GM12878 (cell line): ENCODE data around the gene PCSK6. TPM values are rescaled to one million over a fixed set of nuclear protein-coding genes. Genes with fewer than 3 reads are reported as not detected.

Experiments
- ATAC-seq: fragments of 200-7000 bp; cut with Tn5 transposase; 3 replicates; pipeline ENCODE4 v1.9.1; 2020; ENCODE audit warnings: mild to moderate bottlenecking, moderate library complexity
- BruUV-seq: library from RNA; stranded (reverse); fragments of 400-500 nt; replicated peaks from 2 replicates; lab custom pipeline; 2021; lab: Mats Ljungman, UMichigan
- CTCF ChIA-PET: fragments of 300-600 bp; sonication (Branson Sonifier 250); formaldehyde crosslinking; extraction: SDS; loops from one replicate; lab custom pipeline; 2021; ENCODE audit warnings: inconsistent platforms; lab: Yijun Ruan, JAX
- POLR2A ChIA-PET: fragments of 350-600 bp; formaldehyde crosslinking; extraction: SDS; loops from one replicate; lab custom pipeline; 2021; ENCODE audit warnings: inconsistent platforms; lab: Charles Lee
- RAD21 ChIA-PET: fragments of 300-600 bp; sonication (Branson Sonifier 250); formaldehyde crosslinking; loops from one replicate; lab custom pipeline; 2023; ENCODE audit warnings: antibody characterized with exemption; ENCODE audit not compliant: unreplicated experiment; lab: Charles Lee
- SMC1A ChIA-PET: fragments of 300-600 bp; sonication (Branson Sonifier 250); formaldehyde crosslinking; loops from one replicate; lab custom pipeline; 2023; ENCODE audit not compliant: unreplicated experiment, uncharacterized antibody; lab: Charles Lee
- DNase-seq: peaks from one replicate; pipeline ENCODE4 v3.0.0-alpha.2; 2011; ENCODE audit warnings: low read depth, low spot score
- FAIRE-seq: peaks from 3 replicates; lab custom pipeline; 2011; peaks lifted over from hg19 to GRCh38; lab: Jason Lieb, UNC
- H2AFZ ChIP-seq: 2 replicates; pipeline ENCODE4 v1.6.0; 2011; ENCODE audit warnings: low read depth, low read length, control low read depth; ENCODE audit not compliant: control insufficient read depth
- H3K27ac ChIP-seq: 2 replicates; pipeline ENCODE4 v1.5.1; 2011; ENCODE audit warnings: control low read depth; ENCODE audit not compliant: control insufficient read depth, insufficient read depth
- H3K27me3 ChIP-seq, 2 experiments: replicated peaks in 1 of 2; 2 replicates each; pipeline versions ENCODE4 v1.6.0 to v1.6.1; 2011; ENCODE audit warnings: low read length in 1 of 2; ENCODE audit not compliant: control insufficient read depth in 2 of 2, insufficient read depth in 2 of 2
- H3K36me3 ChIP-seq, 2 experiments: 2 replicates each; pipeline ENCODE4 v1.5.1; 2011; ENCODE audit warnings: low read length in 1 of 2; ENCODE audit not compliant: control insufficient read depth in 2 of 2, insufficient read depth in 2 of 2
- H3K4me1 ChIP-seq: 2 replicates; pipeline ENCODE4 v1.6.1; 2011; ENCODE audit warnings: mild to moderate bottlenecking, low read length, moderate library complexity, mixed read lengths; ENCODE audit not compliant: control insufficient read depth, insufficient read depth
- H3K4me2 ChIP-seq: 2 replicates; pipeline ENCODE4 v1.6.0; 2011; ENCODE audit warnings: control low read depth; ENCODE audit not compliant: control insufficient read depth, insufficient read depth
- H3K4me3 ChIP-seq: fragments of 200-600 bp; sonication (generic); 2 replicates; pipeline ENCODE4 v1.5.1; 2016
- H3K79me2 ChIP-seq: 2 replicates; pipeline ENCODE4 v1.6.0; 2011; ENCODE audit warnings: low read length; ENCODE audit not compliant: control insufficient read depth, insufficient read depth
- H3K9ac ChIP-seq: 2 replicates; pipeline ENCODE4 v1.8.0; 2011; ENCODE audit warnings: low read length, control low read depth, mixed read lengths; ENCODE audit not compliant: control insufficient read depth, insufficient read depth
- H3K9me3 ChIP-seq: replicated peaks from 3 replicates; pipeline ENCODE4 v1.5.1; 2011; ENCODE audit warnings: mild to moderate bottlenecking, low read length; ENCODE audit not compliant: control insufficient read depth, insufficient read depth
- H4K20me1 ChIP-seq: 2 replicates; pipeline ENCODE4 v1.6.0; 2011; ENCODE audit not compliant: control insufficient read depth, insufficient read depth
- HDAC6 ChIP-seq: fragments of 200-600 bp; sonication (generic); IDR thresholded peaks from one replicate; pipeline ENCODE4 v1.8.0; 2017; ENCODE audit warnings: antibody characterized with exemption; ENCODE audit not compliant: unreplicated experiment
- JUNB ChIP-seq: IDR thresholded peaks from 2 replicates; pipeline ENCODE4 v1.6.1; 2016; ENCODE audit warnings: antibody characterized with exemption, mild to moderate bottlenecking
- NBN ChIP-seq: fragments of 450-650 bp; IDR thresholded peaks from 2 replicates; pipeline ENCODE4 v1.6.1; 2016
- NFXL1 ChIP-seq: fragments of 450-650 bp; IDR thresholded peaks from 2 replicates; pipeline ENCODE4 v1.6.1; 2017; ENCODE audit warnings: antibody characterized with exemption, mild to moderate bottlenecking, borderline replicate concordance
- RELA ChIP-seq: fragments of 450-650 bp; IDR thresholded peaks from 2 replicates; pipeline ENCODE4 v1.8.0; 2014; ENCODE audit warnings: borderline replicate concordance; ENCODE audit not compliant: partially characterized antibody
- SMARCA5 ChIP-seq: fragments of 450-650 bp; IDR thresholded peaks from 2 replicates; pipeline ENCODE4 v1.6.1; 2017; ENCODE audit warnings: mild to moderate bottlenecking
- SMC3 ChIP-seq: IDR thresholded peaks from 2 replicates; pipeline ENCODE4 v1.6.1; 2011; ENCODE audit warnings: low read length, improper control_type of control experiment, borderline replicate concordance
- TCF3 ChIP-seq: IDR thresholded peaks from 2 replicates; pipeline ENCODE4 v1.6.1; 2012; ENCODE audit warnings: low read depth, mild to moderate bottlenecking, low read length, borderline replicate concordance; ENCODE audit not compliant: insufficient read depth
- WRNIP1 ChIP-seq: IDR thresholded peaks from 2 replicates; pipeline ENCODE4 v1.6.1; 2011; ENCODE audit warnings: low read depth, low read length, improper control_type of control experiment, borderline replicate concordance
- WGBS: methylation state at CpG from one replicate; pipeline ENCODE4 v1.1.6; 2016; ENCODE audit warnings: low lambda C conversion rate; ENCODE audit not compliant: insufficient replicate concordance, insufficient coverage; ENCODE audit errors: missing lambda C conversion rate; 5-methylcytosine and 5-hydroxymethylcytosine counted together
- in situ Hi-C: fragments of 300-500 bp; cut with MboI; formaldehyde crosslinking; loops from 9 replicates; pipeline ENCODE4 v1.14.3; 2018; ENCODE audit warnings: mixed read lengths
- intact Hi-C: fragments of 100-400 bp; cut with micrococcal nuclease; formaldehyde crosslinking; loops from one replicate; pipeline ENCODE4 v1.14.2; 2022; ENCODE audit not compliant: unreplicated experiment
- polyA plus RNA-seq, 11 experiments: library from polyadenylated mRNA; depleted of rRNA in 4 of 11; unstranded in 6 of 11; stranded (reverse) in 5 of 11; fragments of >200 nt; fragmentation: Nextera tagmentation in 4 of 11; fragmentation: Illumina TruSeq in 1 of 11; extraction: Ambion mirVana in 4 of 11; extraction: Trizol in 1 of 11; gene quantifications; 1 replicate in 1 of 11; 2 replicates in 10 of 11; pipeline versions ENCODE4 v1.2.1 to v1.2.3, GENCODE V29; 2011 to 2016; ENCODE audit warnings: inconsistent platforms in 2 of 11, missing spikeins in 2 of 11, low read depth in 1 of 11
- total RNA-seq, 4 experiments: library from RNA; depleted of rRNA in 3 of 4; stranded (reverse); fragments of >200 nt in 3 of 4; fragmentation: Illumina TruSeq in 1 of 4; extraction: Trizol in 1 of 4; gene quantifications; 2 replicates each; pipeline versions ENCODE4 v1.2.1 to v1.2.3, GENCODE V29; 2013 to 2021
- TF ChIP-seq, protein P1 (sequence below): IDR thresholded peaks from 2 replicates; pipeline ENCODE4 v1.6.1; 2011; ENCODE audit warnings: borderline replicate concordance, low read depth, mild to moderate bottlenecking, moderate library complexity, mixed read lengths, low read length; ENCODE audit not compliant: insufficient read depth; ENCODE audit errors: extremely low read length
- TF ChIP-seq, protein P2 (sequence below): fragments of 450-650 bp; formaldehyde crosslinking; IDR thresholded peaks from 2 replicates; pipeline ENCODE4 v1.4.0; 2022; ENCODE audit warnings: mild to moderate bottlenecking, moderate library complexity
- TF ChIP-seq, protein P3 (sequence below): fragments of 450-650 bp; formaldehyde crosslinking; IDR thresholded peaks from 2 replicates; pipeline ENCODE4 v1.4.0; 2020; ENCODE audit warnings: mild to moderate bottlenecking, moderate library complexity
- TF ChIP-seq, protein P4 (sequence below): IDR thresholded peaks from 2 replicates; pipeline ENCODE4 v1.6.1; 2012; ENCODE audit warnings: mild to moderate bottlenecking, low read depth, low read length

PCSK6 gene
- total and polyA plus RNA-seq, 10 of the 15 experiments (the other 5 are each of a cell fraction or from before 2014, with no cell fraction given) = 0.19 to 0.67 (median 0.25) TPM; not detected in 4

DNA sequence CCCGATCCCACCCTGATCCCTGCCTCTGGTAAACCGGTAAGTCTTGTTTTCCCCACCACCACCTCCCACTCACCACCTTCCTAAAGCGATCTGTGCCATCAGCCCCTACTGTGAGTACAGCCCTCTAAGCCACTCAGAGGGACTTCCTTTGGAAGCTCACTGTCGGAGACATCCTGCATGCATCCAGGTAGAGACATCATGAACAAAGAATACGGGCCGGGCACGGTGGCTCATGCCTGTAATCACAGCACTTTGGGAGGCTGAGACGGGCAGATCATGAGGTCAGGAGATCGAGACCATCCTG, 13.7 kb upstream of the PCSK6 start:
- no TSS peak for BruUV-seq
- H3K27me3 ChIP-seq = no peaks in the 10 kb centered on the region; a peak in 2 of 4 replicates
- WGBS = 77% methylated on average over 9 of the region's 9 CpGs
- H3K4me3 ChIP-seq = no peak overlapping the region
- CTCF ChIA-PET = interaction anchor here (0.7 kb wide), 1 partner anchor 146 kb away, joined by 3 read pairs; no protein-coding TSS in a partner anchor
- H3K79me2 ChIP-seq = no peaks in the 10 kb centered on the region
- no peaks in the 10 kb centered on the region for H4K20me1 ChIP-seq
- no peak overlapping the region for H3K27ac ChIP-seq
- H3K9me3 ChIP-seq = no peaks in the 10 kb centered on the region
- no peak overlapping the region for H3K4me2 ChIP-seq
- H3K4me1 ChIP-seq = peaks cover 8% of the 10 kb centered on the region
- no peak overlapping the region for H2AFZ ChIP-seq
- intact Hi-C loops (loop anchor here (5.0 kb wide), 1 partner anchor 201 kb away; no protein-coding TSS in a partner anchor), in situ Hi-C loops (loop anchor here (5.0 kb wide), 1 partner anchor 201 kb away; no protein-coding TSS in a partner anchor)
- FAIRE-seq = no peak
- H3K36me3 ChIP-seq = no peaks in the 10 kb centered on the region
- RAD21 ChIA-PET = no interaction called here
- POLR2A ChIA-PET = interaction anchor here (0.6 kb wide), 1 partner anchor 186 kb away, joined by 3 read pairs; no protein-coding TSS in a partner anchor
- SMC1A ChIA-PET = no interaction called here
- no peak for ATAC-seq
- DNase-seq = no peak
- no peak overlapping the region for H3K9ac ChIP-seq
- TF ChIP-seq NFXL1 (no peak), TCF3 (no peak), HDAC6 (no peak), SMARCA5 (no peak), RELA (no peak), SMC3 (no peak), WRNIP1 (no peak), NBN (no peak), JUNB (no peak)
- TF ChIP-seq, protein P1, sequence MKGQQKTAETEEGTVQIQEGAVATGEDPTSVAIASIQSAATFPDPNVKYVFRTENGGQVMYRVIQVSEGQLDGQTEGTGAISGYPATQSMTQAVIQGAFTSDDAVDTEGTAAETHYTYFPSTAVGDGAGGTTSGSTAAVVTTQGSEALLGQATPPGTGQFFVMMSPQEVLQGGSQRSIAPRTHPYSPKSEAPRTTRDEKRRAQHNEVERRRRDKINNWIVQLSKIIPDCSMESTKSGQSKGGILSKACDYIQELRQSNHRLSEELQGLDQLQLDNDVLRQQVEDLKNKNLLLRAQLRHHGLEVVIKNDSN = no peak
- TF ChIP-seq, protein P2, sequence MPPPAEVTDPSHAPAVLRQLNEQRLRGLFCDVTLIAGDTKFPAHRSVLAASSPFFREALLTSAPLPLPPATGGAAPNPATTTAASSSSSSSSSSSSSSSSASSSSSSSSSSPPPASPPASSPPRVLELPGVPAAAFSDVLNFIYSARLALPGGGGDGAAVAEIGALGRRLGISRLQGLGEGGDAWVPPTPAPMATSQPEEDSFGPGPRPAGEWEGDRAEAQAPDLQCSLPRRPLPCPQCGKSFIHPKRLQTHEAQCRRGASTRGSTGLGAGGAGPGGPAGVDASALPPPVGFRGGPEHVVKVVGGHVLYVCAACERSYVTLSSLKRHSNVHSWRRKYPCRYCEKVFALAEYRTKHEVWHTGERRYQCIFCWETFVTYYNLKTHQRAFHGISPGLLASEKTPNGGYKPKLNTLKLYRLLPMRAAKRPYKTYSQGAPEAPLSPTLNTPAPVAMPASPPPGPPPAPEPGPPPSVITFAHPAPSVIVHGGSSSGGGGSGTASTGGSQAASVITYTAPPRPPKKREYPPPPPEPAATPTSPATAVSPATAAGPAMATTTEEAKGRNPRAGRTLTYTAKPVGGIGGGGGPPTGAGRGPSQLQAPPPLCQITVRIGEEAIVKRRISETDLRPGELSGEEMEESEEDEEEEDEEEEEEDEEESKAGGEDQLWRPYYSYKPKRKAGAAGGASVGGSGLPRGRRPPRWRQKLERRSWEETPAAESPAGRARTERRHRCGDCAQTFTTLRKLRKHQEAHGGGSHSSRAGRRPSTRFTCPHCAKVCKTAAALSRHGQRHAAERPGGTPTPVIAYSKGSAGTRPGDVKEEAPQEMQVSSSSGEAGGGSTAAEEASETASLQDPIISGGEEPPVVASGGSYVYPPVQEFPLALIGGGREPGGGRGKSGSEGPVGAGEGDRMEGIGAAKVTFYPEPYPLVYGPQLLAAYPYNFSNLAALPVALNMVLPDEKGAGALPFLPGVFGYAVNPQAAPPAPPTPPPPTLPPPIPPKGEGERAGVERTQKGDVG (CRISPR knock-in tag) = no peak
- TF ChIP-seq, protein P3, sequence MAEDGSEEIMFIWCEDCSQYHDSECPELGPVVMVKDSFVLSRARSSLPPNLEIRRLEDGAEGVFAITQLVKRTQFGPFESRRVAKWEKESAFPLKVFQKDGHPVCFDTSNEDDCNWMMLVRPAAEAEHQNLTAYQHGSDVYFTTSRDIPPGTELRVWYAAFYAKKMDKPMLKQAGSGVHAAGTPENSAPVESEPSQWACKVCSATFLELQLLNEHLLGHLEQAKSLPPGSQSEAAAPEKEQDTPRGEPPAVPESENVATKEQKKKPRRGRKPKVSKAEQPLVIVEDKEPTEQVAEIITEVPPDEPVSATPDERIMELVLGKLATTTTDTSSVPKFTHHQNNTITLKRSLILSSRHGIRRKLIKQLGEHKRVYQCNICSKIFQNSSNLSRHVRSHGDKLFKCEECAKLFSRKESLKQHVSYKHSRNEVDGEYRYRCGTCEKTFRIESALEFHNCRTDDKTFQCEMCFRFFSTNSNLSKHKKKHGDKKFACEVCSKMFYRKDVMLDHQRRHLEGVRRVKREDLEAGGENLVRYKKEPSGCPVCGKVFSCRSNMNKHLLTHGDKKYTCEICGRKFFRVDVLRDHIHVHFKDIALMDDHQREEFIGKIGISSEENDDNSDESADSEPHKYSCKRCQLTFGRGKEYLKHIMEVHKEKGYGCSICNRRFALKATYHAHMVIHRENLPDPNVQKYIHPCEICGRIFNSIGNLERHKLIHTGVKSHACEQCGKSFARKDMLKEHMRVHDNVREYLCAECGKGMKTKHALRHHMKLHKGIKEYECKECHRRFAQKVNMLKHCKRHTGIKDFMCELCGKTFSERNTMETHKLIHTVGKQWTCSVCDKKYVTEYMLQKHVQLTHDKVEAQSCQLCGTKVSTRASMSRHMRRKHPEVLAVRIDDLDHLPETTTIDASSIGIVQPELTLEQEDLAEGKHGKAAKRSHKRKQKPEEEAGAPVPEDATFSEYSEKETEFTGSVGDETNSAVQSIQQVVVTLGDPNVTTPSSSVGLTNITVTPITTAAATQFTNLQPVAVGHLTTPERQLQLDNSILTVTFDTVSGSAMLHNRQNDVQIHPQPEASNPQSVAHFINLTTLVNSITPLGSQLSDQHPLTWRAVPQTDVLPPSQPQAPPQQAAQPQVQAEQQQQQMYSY = no peak
- TF ChIP-seq, protein P4, sequence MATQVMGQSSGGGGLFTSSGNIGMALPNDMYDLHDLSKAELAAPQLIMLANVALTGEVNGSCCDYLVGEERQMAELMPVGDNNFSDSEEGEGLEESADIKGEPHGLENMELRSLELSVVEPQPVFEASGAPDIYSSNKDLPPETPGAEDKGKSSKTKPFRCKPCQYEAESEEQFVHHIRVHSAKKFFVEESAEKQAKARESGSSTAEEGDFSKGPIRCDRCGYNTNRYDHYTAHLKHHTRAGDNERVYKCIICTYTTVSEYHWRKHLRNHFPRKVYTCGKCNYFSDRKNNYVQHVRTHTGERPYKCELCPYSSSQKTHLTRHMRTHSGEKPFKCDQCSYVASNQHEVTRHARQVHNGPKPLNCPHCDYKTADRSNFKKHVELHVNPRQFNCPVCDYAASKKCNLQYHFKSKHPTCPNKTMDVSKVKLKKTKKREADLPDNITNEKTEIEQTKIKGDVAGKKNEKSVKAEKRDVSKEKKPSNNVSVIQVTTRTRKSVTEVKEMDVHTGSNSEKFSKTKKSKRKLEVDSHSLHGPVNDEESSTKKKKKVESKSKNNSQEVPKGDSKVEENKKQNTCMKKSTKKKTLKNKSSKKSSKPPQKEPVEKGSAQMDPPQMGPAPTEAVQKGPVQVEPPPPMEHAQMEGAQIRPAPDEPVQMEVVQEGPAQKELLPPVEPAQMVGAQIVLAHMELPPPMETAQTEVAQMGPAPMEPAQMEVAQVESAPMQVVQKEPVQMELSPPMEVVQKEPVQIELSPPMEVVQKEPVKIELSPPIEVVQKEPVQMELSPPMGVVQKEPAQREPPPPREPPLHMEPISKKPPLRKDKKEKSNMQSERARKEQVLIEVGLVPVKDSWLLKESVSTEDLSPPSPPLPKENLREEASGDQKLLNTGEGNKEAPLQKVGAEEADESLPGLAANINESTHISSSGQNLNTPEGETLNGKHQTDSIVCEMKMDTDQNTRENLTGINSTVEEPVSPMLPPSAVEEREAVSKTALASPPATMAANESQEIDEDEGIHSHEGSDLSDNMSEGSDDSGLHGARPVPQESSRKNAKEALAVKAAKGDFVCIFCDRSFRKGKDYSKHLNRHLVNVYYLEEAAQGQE = no peak
